Common myeloid progenitor, CD34-positive (primary cell): ENCODE results near the gene SERPINB2. TPM values are rescaled to one million over a fixed set of nuclear protein-coding genes. Genes with fewer than 3 reads are reported as not detected.

Experiments used
- CTCF ChIA-PET: fragments of 350-600 bp; sonication (Branson Sonifier 250); formaldehyde crosslinking; loops from one replicate; lab custom pipeline; 2021; ENCODE audit warnings: antibody characterized with exemption; lab: Charles Lee
- POLR2A ChIA-PET: fragments of 350-600 bp; sonication (Branson Sonifier 250); formaldehyde crosslinking; loops from one replicate; lab custom pipeline; 2021; ENCODE audit warnings: antibody characterized with exemption; lab: Charles Lee
- DNase-seq, 3 donors: peaks; one replicate each; pipeline versions ENCODE4 v3.0.0 to v3.0.0-alpha.2; 2013
- H3K27ac ChIP-seq, 2 experiments: 1 replicate in 1 of 2; 2 replicates in 1 of 2; pipeline ENCODE4 v1.7.0; 2013; ENCODE audit warnings: inconsistent platforms in 2 of 2, low read length in 2 of 2, mild to moderate bottlenecking in 2 of 2, low read depth in 1 of 2, moderate library complexity in 1 of 2; ENCODE audit not compliant: severe bottlenecking in 2 of 2, insufficient read depth in 1 of 2, poor library complexity in 1 of 2
- H3K27me3 ChIP-seq, 5 experiments: replicated peaks in 2 of 5; 1 replicate in 3 of 5; 2 replicates in 2 of 5; pipeline versions ENCODE4 v1.6.1 to v1.7.0; 2013; ENCODE audit warnings: low read length in 4 of 5, mild to moderate bottlenecking in 2 of 5, moderate library complexity in 2 of 5, inconsistent platforms in 1 of 5; ENCODE audit not compliant: insufficient read depth in 5 of 5, control insufficient read depth in 4 of 5
- H3K36me3 ChIP-seq, 4 experiments: 1 replicate in 2 of 4; 2 replicates in 2 of 4; pipeline versions ENCODE4 v1.6.1 to v1.7.0; 2013; ENCODE audit warnings: low read length in 3 of 4, control low read depth in 1 of 4, mild to moderate bottlenecking in 1 of 4; ENCODE audit not compliant: control insufficient read depth in 4 of 4, insufficient read depth in 4 of 4
- H3K4me1 ChIP-seq, 4 experiments: 1 replicate in 3 of 4; 2 replicates in 1 of 4; pipeline versions ENCODE4 v1.6.1 to v1.7.1; 2013; ENCODE audit warnings: low read length in 3 of 4, mild to moderate bottlenecking in 3 of 4, control low read depth in 1 of 4, inconsistent platforms in 1 of 4, moderate library complexity in 1 of 4; ENCODE audit not compliant: control insufficient read depth in 4 of 4, insufficient read depth in 4 of 4; ENCODE audit errors: control extremely low read depth in 1 of 4
- H3K4me3 ChIP-seq, 7 experiments: 1 replicate in 4 of 7; 2 replicates in 3 of 7; pipeline versions ENCODE4 v1.5.1 to v1.7.0; 2013; ENCODE audit warnings: mild to moderate bottlenecking in 7 of 7, low read length in 6 of 7, moderate library complexity in 6 of 7, inconsistent platforms in 2 of 7, low read depth in 2 of 7, control low read depth in 1 of 7; ENCODE audit not compliant: insufficient read depth in 4 of 7, control insufficient read depth in 1 of 7; ENCODE audit errors: extremely low read depth in 1 of 7
- H3K9me3 ChIP-seq, 5 experiments: 1 replicate in 4 of 5; 2 replicates in 1 of 5; pipeline versions ENCODE4 v1.6.1 to v1.7.1; 2013; ENCODE audit warnings: low read length in 4 of 5, mild to moderate bottlenecking in 2 of 5, inconsistent platforms in 1 of 5, low read depth in 1 of 5, moderate library complexity in 1 of 5; ENCODE audit not compliant: control insufficient read depth in 4 of 5, insufficient read depth in 2 of 5; ENCODE audit errors: control extremely low read depth in 1 of 5
- WGBS: methylation state at CpG from one replicate; pipeline ENCODE4 v1.1.5; 2013; ENCODE audit not compliant: insufficient coverage; 5-methylcytosine and 5-hydroxymethylcytosine counted together
- polyA plus RNA-seq: library from polyadenylated mRNA; unstranded; fragments of 120-200 nt; gene quantifications from one replicate; pipeline ENCODE4 v1.2.1, GENCODE V29; 2013

SERPINB2 gene, protein sequence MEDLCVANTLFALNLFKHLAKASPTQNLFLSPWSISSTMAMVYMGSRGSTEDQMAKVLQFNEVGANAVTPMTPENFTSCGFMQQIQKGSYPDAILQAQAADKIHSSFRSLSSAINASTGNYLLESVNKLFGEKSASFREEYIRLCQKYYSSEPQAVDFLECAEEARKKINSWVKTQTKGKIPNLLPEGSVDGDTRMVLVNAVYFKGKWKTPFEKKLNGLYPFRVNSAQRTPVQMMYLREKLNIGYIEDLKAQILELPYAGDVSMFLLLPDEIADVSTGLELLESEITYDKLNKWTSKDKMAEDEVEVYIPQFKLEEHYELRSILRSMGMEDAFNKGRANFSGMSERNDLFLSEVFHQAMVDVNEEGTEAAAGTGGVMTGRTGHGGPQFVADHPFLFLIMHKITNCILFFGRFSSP
- polyA plus RNA-seq: 0.75 TPM

- peaks cover 0 to 2% (median 0%) of the 10 kb centered on the region in 5 experiments for H3K27me3 ChIP-seq
- DNase-seq: no peak
- WGBS: 60% methylated on average over 1 of the region's 1 CpG
- no peaks in the 10 kb centered on the region for H3K36me3 ChIP-seq
- H3K9me3 ChIP-seq: no peaks in the 10 kb centered on the region
- ChIA-PET CTCF (interaction anchor here (1.8 kb wide), 1 partner anchor 49 kb away, joined by 5 read pairs; no protein-coding TSS in a partner anchor), POLR2A (no interaction called here)
- H3K4me3 ChIP-seq: no peak within 1 kb of the TSS
- peaks cover 0 to 8% (median 0%) of the 10 kb centered on the region in 4 experiments for H3K4me1 ChIP-seq
- no peak within 1 kb of the TSS for H3K27ac ChIP-seq
Measured at GRCh38 chr18:63887424-63887823, at the start of gene SERPINB2. Gene SERPINB2 (plus strand): TSS chr18:63887705. CDS start chr18:63891445, 3,740 bp downstream.

DNA sequence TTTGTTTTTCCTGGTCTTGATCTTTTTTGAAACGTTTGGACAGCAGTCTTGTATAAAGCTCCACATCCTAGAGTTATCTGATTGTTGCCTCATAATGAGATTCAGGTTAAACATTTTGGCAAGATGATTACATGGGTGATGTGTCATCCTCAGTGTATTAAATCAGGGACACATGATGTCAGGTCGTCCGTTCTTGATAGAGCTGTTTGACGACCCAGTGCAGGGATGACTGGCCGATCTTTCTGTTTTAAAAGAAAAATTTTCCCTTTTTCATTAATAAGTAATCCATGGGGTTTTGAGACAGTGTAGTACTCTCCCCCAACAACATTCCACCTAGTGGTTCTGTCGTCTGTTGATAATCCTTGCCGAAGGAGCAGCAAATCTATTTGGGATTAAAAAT lies 44.5 kb upstream of the SERPINB2 start:
- Histone ChIP-seq H3K27me3 (peaks cover 0 to 2% (median 0%) of the 10 kb centered on the region in 5 experiments), H3K4me3 (no peak overlapping the region), H3K27ac (no peak overlapping the region), H3K36me3 (no peaks in the 10 kb centered on the region), H3K9me3 (no peaks in the 10 kb centered on the region), H3K4me1 (no peaks in the 10 kb centered on the region)
- no peak for DNase-seq
- CTCF ChIA-PET: interaction anchor here (0.6 to 8.4 kb wide), 12 partner anchors 10 to 329 kb away, joined by 3 to 169 read pairs (median 4); no protein-coding TSS in a partner anchor
- POLR2A ChIA-PET: no interaction called here
- 100% methylated on average over 3 of the region's 7 CpGs for WGBS

DNA sequence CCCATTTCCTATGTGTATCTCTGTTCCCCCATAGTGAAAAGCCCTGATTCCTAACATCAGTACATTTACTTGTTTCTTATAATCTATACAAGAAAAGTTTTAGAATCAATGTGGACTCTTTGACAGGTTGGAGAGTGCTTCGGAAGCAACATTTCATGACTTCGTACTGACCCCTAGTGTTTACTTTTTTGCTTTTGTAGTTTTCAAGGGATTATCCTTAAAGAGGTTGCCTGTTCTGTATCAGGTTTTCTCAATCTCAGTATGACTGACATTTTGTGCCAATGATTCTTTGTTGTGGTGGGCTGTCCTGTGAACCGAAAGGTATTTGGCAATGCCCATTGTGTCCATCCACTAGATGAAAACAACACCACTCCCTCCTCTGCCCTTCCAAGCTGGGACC lies 43.3 kb upstream of the SERPINB2 start:
- CTCF ChIA-PET: interaction anchor here (0.6 to 8.4 kb wide), 12 partner anchors 13 to 1679 kb away, joined by 3 to 169 read pairs (median 5); no protein-coding TSS in a partner anchor
- POLR2A ChIA-PET: interaction anchor here (0.6 kb wide), 1 partner anchor 37 kb away, joined by 9 read pairs; no protein-coding TSS in a partner anchor
- peak; percentile 53 to 71 (median 59) for DNase-seq
- WGBS: 8% methylated on average over 2 of the region's 3 CpGs
- H3K36me3 ChIP-seq: no peaks in the 10 kb centered on the region
- no peak overlapping the region for H3K27ac ChIP-seq
- peaks cover 0 to 2% (median 0%) of the 10 kb centered on the region in 5 experiments for H3K27me3 ChIP-seq
- H3K4me3 ChIP-seq: no peak overlapping the region
- H3K4me1 ChIP-seq: no peaks in the 10 kb centered on the region
- no peaks in the 10 kb centered on the region for H3K9me3 ChIP-seq

DNA sequence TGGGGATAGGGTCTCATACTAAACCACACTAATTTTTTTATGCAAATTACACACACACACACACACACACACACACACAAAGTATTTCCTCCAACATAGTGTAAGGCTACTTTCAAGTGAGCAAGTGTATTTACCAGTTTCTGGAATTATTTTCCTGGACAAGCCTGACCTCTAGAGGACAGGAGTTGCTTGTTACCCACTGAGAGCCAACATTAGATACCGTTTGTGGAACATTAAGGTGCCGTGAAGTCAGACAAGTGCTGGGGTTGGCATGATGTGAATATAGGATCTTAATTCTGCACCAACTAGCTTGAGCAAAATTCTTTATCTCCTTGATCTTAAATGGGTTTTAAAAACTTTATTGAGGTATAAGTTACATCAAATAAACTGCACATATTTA lies 39.3 kb upstream of the SERPINB2 start:
- no peak overlapping the region for H3K27ac ChIP-seq
- H3K27me3 ChIP-seq: no peaks in the 10 kb centered on the region
- ChIA-PET CTCF (interaction anchor here (1.0 to 8.4 kb wide), 10 partner anchors 9 to 346 kb away, joined by 3 to 169 read pairs (median 5); no protein-coding TSS in a partner anchor), POLR2A (no interaction called here)
- no peaks in the 10 kb centered on the region for H3K36me3 ChIP-seq
- no peaks in the 10 kb centered on the region for H3K4me1 ChIP-seq
- 0% methylated on average over 2 of the region's 2 CpGs for WGBS
- H3K9me3 ChIP-seq: no peaks in the 10 kb centered on the region
- peak; percentile 73 to 87 (median 81) for DNase-seq
- H3K4me3 ChIP-seq: no peak overlapping the region

DNA sequence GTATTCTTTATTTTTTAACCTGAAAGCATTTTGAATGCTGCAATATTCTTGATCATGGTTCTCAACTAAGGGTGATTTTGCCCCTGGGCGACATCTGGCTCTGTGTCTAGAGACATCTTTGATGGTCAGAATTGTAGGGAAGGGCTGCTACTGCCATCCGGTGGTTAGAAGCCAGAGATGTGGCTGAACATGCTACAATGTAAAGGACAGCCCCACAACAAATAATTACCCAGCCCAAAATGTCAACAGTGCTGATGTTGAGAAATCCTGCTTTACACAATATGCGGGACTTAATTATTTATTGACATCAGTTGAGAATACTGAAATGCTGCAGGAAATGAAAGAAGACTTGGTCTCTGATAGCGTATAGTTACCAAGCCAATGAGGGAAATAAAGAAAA lies 37.5 kb upstream of the SERPINB2 start:
- CTCF ChIA-PET: interaction anchor here (8.4 kb wide), 1 partner anchor 336 kb away, joined by 169 read pairs; no protein-coding TSS in a partner anchor

GRCh38 chr18:63850636-63851035 lies 36.9 kb upstream of the SERPINB2 start:
- ChIA-PET POLR2A (no interaction called here), CTCF (interaction anchor here (1.3 kb wide), 1 partner anchor 332 kb away, joined by 4 read pairs; no protein-coding TSS in a partner anchor)
- Histone ChIP-seq H3K4me1 (no peaks in the 10 kb centered on the region), H3K9me3 (peaks cover 0 to 2% (median 0%) of the 10 kb centered on the region in 5 experiments), H3K4me3 (no peak overlapping the region), H3K27ac (no peak overlapping the region), H3K27me3 (no peaks in the 10 kb centered on the region), H3K36me3 (no peaks in the 10 kb centered on the region)
- WGBS: 100% methylated on average over 1 of the region's 2 CpGs
- DNase-seq: no peak

More for the DNA sequence above, 37.5 kb upstream of the SERPINB2 start:
- H3K4me3 ChIP-seq: no peak overlapping the region
- H3K9me3 ChIP-seq: peaks cover 0 to 2% (median 0%) of the 10 kb centered on the region in 5 experiments
- no peak overlapping the region for H3K27ac ChIP-seq
- peak; percentile 24 to 40 (median 28) for DNase-seq
- no peaks in the 10 kb centered on the region for H3K4me1 ChIP-seq
- H3K27me3 ChIP-seq: no peaks in the 10 kb centered on the region
- 80% methylated on average over 1 of the region's 4 CpGs for WGBS
- no peaks in the 10 kb centered on the region for H3K36me3 ChIP-seq
- POLR2A ChIA-PET: no interaction called here
